NK-92 (cell line): Measurements from ENCODE around the gene PPP1R9A.
"Not testable (repeated sequence)": the region's sequence is repeated elsewhere in the genome, so short reads cannot be mapped to it uniquely, and the experiment has no call there.

Experiments used
- DNase-seq: peaks from one replicate; lab custom pipeline; 2025; ENCODE audit not compliant: unreplicated experiment; lab: John Stamatoyannopoulos, UW

Gene PPP1R9A

GRCh38 chr7:94972296-94972695 is 64.9 kb downstream of the PPP1R9A start:
- no peak for DNase-seq

DNA sequence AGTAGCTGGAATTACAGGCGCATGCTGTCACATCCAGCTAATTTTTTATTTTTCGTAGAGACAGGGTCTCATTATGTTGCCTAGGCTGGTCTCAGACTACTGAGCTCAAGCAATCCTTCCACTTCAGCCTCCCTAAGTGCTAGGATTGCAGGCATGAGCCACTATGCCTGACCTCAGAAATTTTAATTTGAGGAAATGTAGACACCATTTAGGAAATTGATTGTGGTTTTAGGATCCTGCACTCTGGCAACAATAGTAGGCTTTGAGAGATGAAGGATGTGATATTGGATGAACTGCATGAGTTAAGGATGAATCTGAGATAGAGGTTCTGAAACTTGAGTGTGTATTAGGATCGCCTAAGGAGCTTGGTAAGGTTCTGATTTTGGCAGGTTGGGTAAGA is 66.5 kb downstream of the PPP1R9A start:
- no peak for DNase-seq

GRCh38 chr7:94974423-94974822 is 67.0 kb downstream of the PPP1R9A start:
- no peak for DNase-seq

DNA sequence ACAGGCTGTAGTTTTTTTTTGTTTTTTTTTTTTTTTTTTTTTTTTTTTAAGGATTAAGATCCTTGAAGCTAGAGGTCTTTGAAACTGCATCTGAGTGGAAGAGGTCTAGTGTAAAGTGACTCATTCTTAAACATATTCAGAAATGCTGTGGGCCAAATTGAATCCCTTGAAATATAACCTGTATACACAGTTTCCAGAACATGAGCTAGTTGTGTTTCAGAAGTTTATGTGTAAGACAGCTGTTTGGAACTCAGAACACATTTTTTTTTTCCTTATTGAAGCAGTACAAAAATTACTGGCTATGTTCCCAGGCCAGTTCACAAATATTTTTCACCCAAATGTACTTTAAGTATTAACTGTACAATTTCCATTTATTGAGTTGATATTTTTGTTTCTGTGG is 67.9 kb downstream of the PPP1R9A start:
- DNase-seq = no peak

- DNase-seq = no peak
Measured at GRCh38 chr7:94980418-94981142, 73.2 kb downstream of the PPP1R9A start.

DNA sequence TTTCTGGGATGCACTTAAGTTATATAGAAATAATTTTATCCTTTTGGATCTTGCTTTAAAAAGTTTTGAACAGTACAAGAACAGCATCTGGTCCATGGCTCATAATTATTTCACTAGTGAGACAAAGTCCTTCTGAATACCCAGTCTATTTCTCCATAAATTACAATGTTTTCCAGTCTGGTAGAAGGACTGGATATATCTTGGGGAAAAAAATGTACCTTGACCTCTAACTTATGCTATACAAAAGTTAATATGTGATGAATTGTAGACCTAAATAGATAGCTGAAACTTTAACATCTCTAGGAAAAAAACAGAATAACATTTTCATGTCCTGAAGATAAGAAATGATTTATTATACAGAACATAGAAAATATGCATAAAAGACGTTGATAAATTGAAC is 88.5 kb downstream of the PPP1R9A start:
- no peak for DNase-seq

DNA sequence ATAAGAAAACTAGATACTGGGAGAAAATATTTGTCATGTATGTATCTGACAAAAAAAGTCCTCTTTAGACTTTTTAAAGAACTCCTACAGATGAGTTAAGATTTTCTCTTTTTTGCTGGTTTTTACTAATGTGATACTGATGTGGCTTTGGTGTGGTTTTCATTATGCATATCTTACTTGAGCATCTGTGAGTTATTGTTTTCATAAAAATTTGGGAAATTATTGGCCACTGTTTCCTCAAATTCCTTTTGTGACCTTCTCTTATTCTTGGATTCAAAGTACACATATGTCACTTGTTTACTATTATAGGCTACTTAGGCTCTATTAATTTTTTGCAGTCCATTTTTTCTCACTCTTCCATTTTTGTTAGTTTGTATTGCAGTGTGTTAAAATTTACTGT is 89.0 kb downstream of the PPP1R9A start:
- DNase-seq = no peak

DNA sequence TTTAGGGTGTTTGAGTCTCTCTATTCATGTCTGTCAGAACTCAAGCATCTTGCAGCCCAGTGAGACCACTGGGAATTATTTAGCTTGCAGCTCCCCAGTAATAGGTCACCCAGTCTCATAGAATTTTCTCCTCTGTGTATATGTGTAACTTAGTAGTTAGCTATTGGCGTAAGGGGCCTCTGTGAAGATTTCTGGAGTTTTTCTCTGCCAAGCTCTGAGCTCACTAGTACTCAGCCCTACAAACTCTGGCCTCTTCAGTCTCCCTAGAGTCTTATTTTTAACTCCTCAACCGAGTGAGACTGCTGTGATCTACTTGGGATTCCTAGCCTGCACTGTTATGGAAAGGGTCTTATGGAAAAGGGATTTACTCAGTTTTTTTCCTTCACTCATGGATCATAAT is 90.2 kb downstream of the PPP1R9A start:
- DNase-seq = no peak

- DNase-seq = no peak
Measured at GRCh38 chr7:94998266-94999068, 91.1 kb downstream of the PPP1R9A start.

DNA sequence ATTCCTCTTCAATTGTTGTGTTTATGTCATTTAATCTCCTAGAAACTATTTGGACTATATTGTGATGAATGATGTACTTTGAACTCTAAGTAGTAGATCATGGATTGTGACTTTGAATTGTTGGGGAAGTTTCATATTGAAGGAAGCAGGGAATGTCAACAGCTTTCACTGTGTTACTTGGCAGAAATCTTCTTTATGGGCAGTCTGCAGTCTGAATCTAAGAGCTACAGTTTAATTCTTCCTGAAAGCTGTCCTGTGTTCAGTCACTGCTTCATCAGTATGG is 91.6 kb downstream of the PPP1R9A start:
- no peak for DNase-seq

- DNase-seq = not testable (repeated sequence)
Measured at GRCh38 chr7:94999601-95000000, 92.2 kb downstream of the PPP1R9A start.

GRCh38 chr7:95001258-95001657 is 93.9 kb downstream of the PPP1R9A start:
- DNase-seq = no peak

- no peak for DNase-seq
Measured at GRCh38 chr7:95001815-95002561, 94.6 kb downstream of the PPP1R9A start.

DNA sequence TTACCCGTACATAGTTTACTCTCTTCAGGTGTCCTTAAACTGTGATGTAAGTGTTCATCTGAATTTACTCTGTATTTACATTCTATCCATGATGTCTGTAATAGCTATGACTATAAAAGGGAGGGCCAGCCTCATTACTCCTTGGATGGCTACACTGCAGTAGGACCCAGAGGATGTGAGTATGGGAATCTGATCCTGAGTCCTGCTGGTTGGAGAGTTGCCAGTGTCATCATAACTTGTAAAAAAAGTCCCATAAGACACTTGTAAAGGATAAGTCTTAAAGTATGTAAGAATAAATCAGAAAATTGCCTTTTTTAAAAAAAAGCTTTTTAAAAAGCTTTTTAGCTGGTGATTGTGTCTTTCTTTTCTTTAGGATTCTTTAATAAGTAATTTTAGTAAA is 95.4 kb downstream of the PPP1R9A start:
- no peak for DNase-seq

DNA sequence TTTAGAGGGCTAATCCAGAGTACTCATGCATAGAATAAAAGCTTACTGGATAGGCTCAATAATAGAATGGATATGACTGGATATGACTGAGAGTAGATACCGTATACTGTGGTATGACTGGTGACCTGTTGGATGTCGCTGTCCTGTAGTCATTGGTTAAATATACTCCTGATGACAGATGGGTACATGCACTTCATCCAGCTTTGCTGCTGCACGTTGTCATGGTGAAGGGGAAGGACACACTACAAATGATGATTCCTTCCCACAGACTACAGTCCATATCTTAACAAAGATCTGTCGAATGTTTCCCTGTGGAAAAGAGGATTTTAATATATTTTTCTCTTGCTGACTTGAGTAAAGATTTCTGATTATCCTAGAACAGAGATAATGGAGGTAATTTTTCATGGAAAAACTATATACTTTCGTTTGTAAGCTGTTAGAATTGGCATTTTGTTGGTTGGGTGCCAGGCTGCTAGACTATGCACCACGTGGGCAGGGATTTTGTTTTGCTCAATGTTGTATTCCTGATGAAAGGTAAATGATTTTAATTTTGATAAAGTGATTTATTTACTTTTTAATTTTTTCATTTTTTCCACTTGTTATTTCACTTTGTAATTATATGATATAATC is 97.3 kb downstream of the PPP1R9A start:
- DNase-seq = no peak

DNA sequence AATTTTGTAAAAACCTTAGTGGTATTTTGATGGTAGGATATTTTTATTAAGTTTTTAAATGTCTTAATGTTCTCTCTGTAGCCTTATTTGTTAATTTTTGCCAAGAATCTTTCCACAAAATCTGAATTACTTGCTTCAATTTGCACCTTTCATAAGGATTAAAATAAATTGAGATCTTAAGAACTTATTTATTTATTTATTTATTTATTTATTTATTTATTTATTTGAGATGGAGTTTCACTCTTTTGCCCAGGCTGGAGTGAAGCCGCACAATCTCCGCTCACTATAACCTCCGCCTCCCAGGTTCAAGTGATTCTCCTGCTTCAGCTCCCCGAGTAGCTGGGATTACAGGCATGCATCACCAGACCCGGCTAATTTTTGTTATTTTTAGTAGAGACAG is 98.6 kb downstream of the PPP1R9A start:
- no peak for DNase-seq

GRCh38 chr7:95008773-95009172 is 101.4 kb downstream of the PPP1R9A start:
- not testable (repeated sequence) for DNase-seq

- no peak for DNase-seq
Measured at GRCh38 chr7:95011146-95011928, 103.9 kb downstream of the PPP1R9A start.

DNA sequence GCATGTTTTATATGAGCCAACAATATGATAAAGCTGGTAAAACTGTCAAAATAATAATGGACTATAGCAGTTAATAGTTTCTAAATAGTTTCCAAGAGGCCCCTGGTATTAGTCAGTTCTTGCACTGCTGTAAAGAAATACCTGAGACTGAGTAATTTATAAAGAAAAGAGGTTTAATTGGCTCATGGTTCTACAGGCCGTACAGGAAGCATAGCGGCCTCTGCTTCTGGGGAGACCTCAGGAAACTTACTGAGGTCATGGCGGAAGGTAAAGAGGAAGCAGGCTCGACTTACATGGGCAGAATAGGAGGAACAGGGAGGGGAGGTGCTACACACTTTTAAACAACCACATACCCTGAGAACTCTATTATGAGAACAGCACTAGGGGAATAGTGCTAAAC is 104.6 kb downstream of the PPP1R9A start:
- no peak for DNase-seq

- no peak for DNase-seq
Measured at GRCh38 chr7:95018021-95018420, 110.6 kb downstream of the PPP1R9A start.

- no peak for DNase-seq
Measured at GRCh38 chr7:95026018-95026417, 118.6 kb downstream of the PPP1R9A start.
